HG03521 (cell line): Measurements from ENCODE around the gene WNT6.
A peak's percentile ranks its signal among the peaks of the same experiment; 100 is the strongest.

Experiments used
- ATAC-seq: cut with Tn5 transposase; IDR thresholded peaks from one replicate; pipeline ENCODE4 v1.9.1; 2021; ENCODE audit warnings: mild to moderate bottlenecking, moderate library complexity; ENCODE audit not compliant: unreplicated experiment

The WNT6 gene

DNA sequence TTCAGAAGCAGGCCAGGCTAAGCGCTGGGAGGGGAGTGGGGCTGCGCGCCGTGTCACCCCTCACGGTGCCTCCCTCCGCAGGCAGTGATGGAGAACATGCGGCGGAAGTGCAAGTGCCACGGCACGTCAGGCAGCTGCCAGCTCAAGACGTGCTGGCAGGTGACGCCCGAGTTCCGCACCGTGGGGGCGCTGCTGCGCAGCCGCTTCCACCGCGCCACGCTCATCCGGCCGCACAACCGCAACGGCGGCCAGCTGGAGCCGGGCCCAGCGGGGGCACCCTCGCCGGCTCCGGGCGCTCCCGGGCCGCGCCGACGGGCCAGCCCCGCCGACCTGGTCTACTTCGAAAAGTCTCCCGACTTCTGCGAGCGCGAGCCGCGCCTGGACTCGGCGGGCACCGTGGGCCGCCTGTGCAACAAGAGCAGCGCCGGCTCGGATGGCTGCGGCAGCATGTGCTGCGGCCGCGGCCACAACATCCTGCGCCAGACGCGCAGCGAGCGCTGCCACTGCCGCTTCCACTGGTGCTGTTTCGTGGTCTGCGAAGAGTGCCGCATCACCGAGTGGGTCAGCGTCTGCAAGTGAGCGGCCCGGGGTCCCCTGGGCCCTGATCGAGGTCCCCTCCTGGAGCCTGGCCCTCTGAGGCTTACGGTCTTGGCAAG lies 33.2 kb downstream of the WNT6 start:
- peak; percentile 41 for ATAC-seq

GRCh38 chr2:218893349-218894150 lies 33.9 kb downstream of the WNT6 start:
- ATAC-seq = no peak

DNA sequence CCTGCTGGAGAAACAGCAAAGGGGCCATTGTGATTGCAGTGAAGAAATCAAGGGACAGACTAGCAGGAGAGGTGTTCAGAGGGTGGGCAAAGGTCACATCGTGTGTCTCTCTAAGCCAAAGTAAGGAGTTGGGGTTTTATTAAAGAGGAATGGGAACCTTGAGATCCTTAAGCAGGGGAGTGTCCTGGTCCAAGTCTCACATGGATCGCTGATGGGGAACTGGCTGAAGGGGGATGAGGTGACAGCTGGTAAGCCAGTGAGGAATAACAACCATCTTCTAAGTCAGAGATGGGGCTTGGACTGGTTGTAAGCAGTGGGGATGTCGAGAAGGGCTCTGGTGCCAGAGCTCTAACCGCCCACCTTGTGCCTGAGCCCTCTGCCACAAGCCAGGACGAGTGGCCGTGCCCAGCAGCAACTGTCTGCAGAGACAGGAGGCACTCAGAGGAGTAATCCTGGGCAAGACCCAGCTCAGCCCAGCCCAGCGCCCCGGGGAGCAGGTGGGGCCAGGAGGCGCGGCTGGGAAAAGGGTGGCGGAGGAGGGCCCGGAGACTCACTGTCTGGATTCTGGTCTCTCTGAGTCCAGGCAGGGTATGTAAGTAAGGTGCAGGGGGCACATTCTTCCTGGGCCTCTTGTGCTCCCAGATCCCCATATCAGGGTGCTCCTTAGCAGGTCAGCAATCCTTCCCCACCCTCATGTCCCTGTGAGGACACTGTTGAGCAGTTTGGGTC lies 34.7 kb downstream of the WNT6 start:
- no peak for ATAC-seq

GRCh38 chr2:218894880-218895157 lies 35.2 kb downstream of the WNT6 start:
- no peak for ATAC-seq

- ATAC-seq = no peak
Observed at GRCh38 chr2:218895326-218895725, 35.7 kb downstream of the WNT6 start.

- peak; percentile 11 for ATAC-seq
Observed at GRCh38 chr2:218895759-218896500, 36.3 kb downstream of the WNT6 start.

DNA sequence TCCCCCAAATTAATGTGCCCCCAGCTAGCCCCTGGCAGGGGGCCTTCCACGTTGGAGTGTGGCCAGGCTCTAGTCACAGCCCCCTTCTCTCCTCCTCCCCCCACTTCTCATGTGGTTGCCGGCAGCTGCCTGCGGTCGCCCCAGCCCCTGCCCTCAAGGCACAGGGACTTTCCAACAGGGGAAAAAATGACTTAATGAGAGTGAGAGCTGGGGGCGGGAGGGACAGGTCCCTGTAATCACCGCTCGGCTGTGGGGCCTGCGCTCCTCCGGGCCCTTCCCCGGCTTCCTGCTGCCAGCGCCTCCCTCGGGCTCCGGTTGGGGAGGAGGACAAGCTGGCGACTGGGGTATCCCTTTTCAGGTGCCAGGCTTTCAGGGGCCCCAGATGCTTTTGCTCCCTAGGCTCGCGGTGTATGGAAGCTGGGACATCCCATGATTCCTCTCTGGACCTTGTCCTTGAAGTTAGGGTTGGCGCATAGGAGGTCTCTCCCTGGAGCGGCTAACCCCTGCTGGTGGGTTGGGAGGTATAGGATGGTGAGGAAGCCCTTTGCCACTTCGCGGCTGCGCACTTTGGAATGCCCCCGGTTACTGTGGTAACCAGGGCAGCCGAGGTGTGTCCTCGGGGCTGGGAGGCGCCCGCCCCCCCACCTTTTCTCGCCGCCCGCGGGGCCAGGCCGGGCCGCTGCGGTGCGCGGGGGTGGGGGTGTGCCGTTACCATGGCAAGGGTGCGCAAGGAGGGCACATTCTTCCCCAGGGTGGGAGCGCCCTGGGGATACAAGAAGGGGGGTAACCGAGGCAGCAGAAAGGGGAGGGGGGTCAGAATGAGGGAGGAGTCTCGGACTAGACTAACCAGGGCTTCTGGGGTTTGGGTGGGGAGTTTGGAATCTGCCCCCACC lies 37.1 kb downstream of the WNT6 start:
- peak; percentile 55 for ATAC-seq

GRCh38 chr2:218897394-218898108 lies 37.9 kb downstream of the WNT6 start:
- ATAC-seq = no peak

DNA sequence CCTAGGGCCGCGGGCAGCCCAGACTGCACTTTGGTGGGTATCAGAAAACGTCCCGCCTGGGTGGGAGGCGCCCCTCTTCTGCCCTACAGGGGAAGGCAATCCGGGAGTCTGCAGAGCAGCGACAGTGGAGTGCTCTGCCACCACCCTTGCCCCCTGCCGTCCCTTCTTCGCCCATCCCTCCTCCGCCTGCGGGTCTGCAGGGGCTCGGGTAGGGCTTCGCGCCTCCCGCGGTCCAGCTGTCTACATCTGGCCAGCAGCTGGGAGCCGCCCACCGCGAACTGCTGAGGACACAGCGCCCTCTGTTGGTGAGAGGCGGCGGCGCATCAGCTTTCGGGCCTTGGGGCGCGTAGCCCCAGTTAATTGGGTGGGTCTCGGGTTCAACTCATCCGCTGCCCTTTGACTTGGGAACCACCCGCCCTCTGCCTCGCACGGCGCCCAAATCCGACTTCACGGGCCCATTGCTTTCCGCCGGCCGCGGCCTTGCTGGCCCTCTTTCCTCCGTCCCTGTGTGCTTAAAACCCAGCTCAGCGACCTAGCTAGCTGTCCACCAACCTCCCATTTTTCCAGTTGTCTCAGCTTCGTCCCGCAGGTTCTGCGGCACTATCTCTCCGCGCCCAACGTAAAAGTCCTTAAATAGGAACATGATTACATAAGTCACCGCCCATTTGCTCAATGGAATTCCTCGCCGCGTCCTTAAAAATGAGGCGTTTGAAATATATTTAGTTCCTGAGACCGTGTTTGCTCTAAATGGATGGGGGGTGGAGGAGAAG lies 38.7 kb downstream of the WNT6 start:
- ATAC-seq = peak; percentile 28

DNA sequence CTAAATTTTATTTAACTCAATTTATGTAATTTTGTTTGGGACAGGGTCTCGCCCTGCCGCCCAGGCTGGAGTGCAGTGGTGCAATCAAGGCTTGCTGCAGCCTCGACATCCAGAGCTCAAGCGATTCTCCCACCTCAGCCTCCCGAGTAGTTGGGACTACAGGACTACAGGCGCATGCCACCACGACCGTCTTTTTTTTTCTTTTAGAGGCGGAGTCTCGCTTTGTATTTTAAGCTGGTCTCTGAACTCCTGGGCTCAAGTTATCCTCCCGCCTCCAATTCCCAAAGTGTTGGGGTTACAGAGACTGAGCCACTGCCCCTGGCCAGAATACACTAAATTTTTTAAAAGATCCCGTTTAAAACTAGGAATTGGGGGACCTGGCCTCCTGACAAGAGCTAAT lies 39.5 kb downstream of the WNT6 start:
- ATAC-seq = no peak

DNA sequence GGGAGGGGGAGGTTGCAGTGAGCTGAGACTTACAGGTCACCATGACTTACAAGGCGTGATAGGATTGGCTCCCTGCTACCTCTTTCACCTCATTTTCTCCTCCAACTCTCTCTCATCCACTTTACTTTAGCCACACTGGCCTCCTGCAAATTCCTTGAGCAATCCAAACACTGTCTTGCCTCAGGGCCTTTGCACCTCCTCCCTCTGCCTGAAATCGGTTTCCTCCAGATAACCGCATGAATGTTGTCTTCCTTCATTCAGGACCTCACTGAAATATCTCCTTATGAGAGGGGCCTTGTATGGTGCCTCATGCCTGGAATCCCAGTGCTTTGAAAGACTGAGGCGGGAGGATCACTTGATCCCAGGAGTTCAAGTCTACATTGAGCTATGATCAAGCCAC lies 42.8 kb downstream of the WNT6 start:
- ATAC-seq = no peak

DNA sequence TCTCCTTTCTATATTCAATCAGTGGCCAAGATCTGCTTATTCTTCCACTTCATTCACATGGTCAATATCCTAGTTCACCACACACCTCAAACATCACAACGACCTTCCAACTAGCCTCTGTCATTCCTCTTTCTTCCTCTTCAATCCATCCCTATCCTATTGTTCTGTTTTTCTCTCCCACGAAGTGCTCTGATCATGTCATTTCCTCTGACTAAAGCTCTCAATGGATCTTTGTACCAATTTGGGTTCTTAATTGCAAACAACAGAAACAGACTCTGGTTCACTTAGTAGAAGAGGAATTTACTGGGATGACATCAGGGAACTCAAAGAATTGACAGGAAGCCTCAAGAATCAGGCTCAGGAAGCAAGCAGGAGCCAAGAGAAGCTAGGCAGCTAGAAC lies 44.6 kb downstream of the WNT6 start:
- ATAC-seq = no peak

DNA sequence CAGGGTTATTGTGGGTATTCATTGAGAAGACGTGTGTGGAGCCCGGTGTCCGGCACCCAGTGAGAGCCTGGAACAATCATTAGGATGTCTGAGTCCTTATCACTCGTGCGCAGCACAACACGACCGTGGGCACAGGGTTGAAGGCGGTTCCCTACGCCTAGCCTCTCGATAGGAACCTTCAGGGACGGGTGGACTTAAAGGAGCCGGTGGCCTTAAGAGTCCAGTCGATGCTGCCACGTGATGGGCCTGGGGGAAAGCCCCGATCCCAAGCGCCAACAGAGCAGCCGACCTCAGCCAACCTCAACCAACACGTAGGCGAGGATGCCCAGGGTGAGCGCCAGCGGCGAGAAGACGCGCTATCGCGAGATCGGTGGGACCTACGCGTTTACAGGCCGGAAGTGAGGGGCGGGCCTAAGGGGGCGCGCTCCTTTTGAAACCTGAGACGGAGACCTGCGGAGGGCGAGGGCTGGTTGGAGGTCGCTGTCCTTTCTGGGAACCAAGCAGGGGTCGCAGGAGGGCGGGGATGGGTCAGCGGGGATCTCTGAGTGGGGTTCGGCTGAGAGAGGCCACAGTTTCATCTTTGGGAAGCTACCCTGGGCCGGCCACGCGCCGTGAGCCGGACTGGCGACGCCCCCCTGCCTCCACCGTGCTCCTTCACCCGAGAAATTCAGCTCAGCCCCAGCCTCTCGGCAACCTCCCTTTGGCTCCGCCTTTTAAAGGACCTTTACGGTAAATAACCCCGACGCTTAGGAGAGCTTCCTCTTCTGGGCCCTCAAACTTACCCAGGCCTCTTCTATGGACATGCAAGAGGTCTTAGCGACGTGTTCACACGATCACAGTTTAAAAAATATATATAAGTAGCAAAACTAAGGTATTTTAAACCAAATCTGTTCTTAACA lies 49.4 kb downstream of the WNT6 start:
- peak; percentile 89 for ATAC-seq

DNA sequence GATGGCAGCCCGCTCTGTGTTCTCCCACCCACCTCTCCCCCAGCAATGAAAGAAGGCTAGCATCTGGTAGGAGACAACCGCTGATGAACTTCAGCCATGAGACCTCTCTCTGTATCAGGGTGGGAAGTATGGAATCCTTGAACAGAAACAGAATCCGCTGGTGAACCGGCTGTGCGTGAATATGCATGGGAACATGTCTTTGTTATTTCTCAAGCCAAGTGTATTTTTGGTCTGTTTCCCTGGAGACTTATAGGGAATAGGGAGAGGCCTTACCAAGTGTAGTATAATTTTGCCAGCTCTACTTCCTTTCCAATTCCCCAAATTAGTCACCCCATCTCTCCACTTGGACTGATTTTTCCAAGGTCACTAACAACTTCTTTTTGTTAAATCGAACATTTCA lies 51.1 kb downstream of the WNT6 start:
- ATAC-seq = no peak

DNA sequence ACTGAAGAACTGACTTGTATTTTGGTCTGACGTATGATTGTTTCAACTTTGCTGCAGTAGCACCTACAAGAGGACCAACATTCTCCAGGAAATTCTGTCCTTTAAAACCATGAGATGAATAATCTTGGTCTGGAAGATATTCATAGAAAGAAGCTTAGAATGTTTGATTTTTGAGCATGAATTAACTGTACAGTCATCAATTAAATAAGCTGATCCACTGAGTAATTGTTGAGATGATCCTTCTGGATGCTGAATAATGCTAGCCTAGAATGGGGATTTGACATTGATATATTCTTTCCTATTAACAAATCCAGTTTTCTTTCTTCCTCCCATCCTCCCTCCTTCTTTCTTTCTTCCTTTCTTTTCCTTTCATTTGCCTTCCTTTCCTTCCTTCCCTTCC lies 60.9 kb downstream of the WNT6 start:
- no peak for ATAC-seq
